ENCODE measurements around the gene MGRN1. TPM values are rescaled to one million over a fixed set of nuclear protein-coding genes. Genes with fewer than 3 reads are reported as not detected.

Gene MGRN1
- total and polyA plus RNA-seq, 12 donors: 19.2 to 73.5 (median 40.8) TPM

- H3K4me1 ChIP-seq: no peaks in the 10 kb centered on the region
- DNase-seq: no peak
- 60 to 74% methylated on average over 16 of the region's 16 CpGs for whole genome bisulfite sequencing, 2 donors
- H3K4me3 ChIP-seq: no peak overlapping the region
- H3K27ac ChIP-seq: no peak overlapping the region
- H3K9me3 ChIP-seq: peaks cover 0 to 7% (median 4%) of the 10 kb centered on the region in 11 donors
- no peaks in the 10 kb centered on the region for H3K27me3 ChIP-seq
- no peaks in the 10 kb centered on the region for H3K36me3 ChIP-seq
- no peak for ATAC-seq
- TF ChIP-seq CTCF (IDR thresholded peaks at IDR 0.05): no peak
- intact Hi-C loops (cut with DNase I): no loop called here
These were observed 31.5 kb upstream of the MGRN1 start for GRCh38 chr16:4593086-4593485.

- no peak for TF ChIP-seq CTCF (IDR thresholded peaks at IDR 0.05)
- H3K36me3 ChIP-seq: no peaks in the 10 kb centered on the region
- ATAC-seq (no peak), DNase-seq (no peak)
- no peaks in the 10 kb centered on the region for H3K9me3 ChIP-seq
- no peak overlapping the region for H3K4me3 ChIP-seq
- intact Hi-C loops (cut with DNase I): no loop called here
- H3K27ac ChIP-seq: no peak overlapping the region
- H3K4me1 ChIP-seq: no peaks in the 10 kb centered on the region
- WGBS, 2 donors: 88 to 91% methylated on average over 38 of the region's 38 CpGs
- H3K27me3 ChIP-seq: peaks cover 0 to 2% (median 0%) of the 10 kb centered on the region in 7 donors
These were observed 29.9 kb upstream of the MGRN1 start for GRCh38 chr16:4594433-4595410.

- Histone ChIP-seq H3K27me3 (peaks cover 0 to 8% (median 0%) of the 10 kb centered on the region in 7 donors), H3K9me3 (no peaks in the 10 kb centered on the region), H3K27ac (no peak overlapping the region), H3K36me3 (no peaks in the 10 kb centered on the region), H3K4me3 (no peak overlapping the region), H3K4me1 (peaks cover 0 to 11% (median 3%) of the 10 kb centered on the region in 9 donors)
- intact Hi-C loops (cut with DNase I): no loop called here
- 70 to 71% methylated on average over 9 of the region's 9 CpGs for WGBS, 2 donors
- DNase-seq (no peak), ATAC-seq (no peak)
- TF ChIP-seq CTCF (IDR thresholded peaks at IDR 0.05): no peak
These were observed 27.5 kb upstream of the MGRN1 start for GRCh38 chr16:4597174-4597573.

- WGBS, 2 donors: 86 to 89% methylated on average over 10 of the region's 10 CpGs
These were observed 25.6 kb upstream of the MGRN1 start for GRCh38 chr16:4599037-4599436.

More at GRCh38 chr16:4599037-4599436, 25.6 kb upstream of the MGRN1 start:
- no peak overlapping the region for H3K4me3 ChIP-seq
- no peak overlapping the region for H3K27ac ChIP-seq
- no peaks in the 10 kb centered on the region for H3K9me3 ChIP-seq
- no peak for ATAC-seq
- DNase-seq: no peak
- TF ChIP-seq CTCF (IDR thresholded peaks at IDR 0.05): no peak
- peaks cover 0 to 12% (median 3%) of the 10 kb centered on the region in 9 donors for H3K4me1 ChIP-seq
- intact Hi-C loops (cut with DNase I): no loop called here
- no peaks in the 10 kb centered on the region for H3K36me3 ChIP-seq
- H3K27me3 ChIP-seq: peaks cover 0 to 9% (median 0%) of the 10 kb centered on the region in 7 donors
